Neuronal stem cell (in vitro differentiated cells): ENCODE results near the gene UNC13D.
A peak's percentile ranks its signal among the peaks of the same experiment; 100 is the strongest.

Experiments
- DNase-seq: peaks from one replicate; pipeline ENCODE4 v3.0.0-alpha.2; 2013; ENCODE audit warnings: low spot score
- H2AFZ ChIP-seq: one replicate; pipeline ENCODE4 v1.6.1; 2013; ENCODE audit warnings: mild to moderate bottlenecking, low read length, inconsistent platforms
- H2AK5ac ChIP-seq: 2 replicates; pipeline ENCODE4 v1.6.1; 2013; ENCODE audit warnings: low read depth, mild to moderate bottlenecking, inconsistent platforms, low read length, moderate library complexity, mixed read lengths
- H2BK120ac ChIP-seq: 2 replicates; pipeline ENCODE4 v1.6.1; 2013; ENCODE audit warnings: low read depth, mild to moderate bottlenecking, inconsistent platforms, low read length, moderate library complexity, mixed read lengths
- H2BK12ac ChIP-seq: one replicate; pipeline ENCODE4 v1.6.1; 2013; ENCODE audit warnings: low read length, inconsistent platforms
- H2BK15ac ChIP-seq: 2 replicates; pipeline ENCODE4 v1.6.1; 2013; ENCODE audit warnings: mild to moderate bottlenecking, low read length, inconsistent platforms, mixed read lengths
- H2BK5ac ChIP-seq: one replicate; pipeline ENCODE4 v1.6.1; 2013; ENCODE audit warnings: inconsistent platforms, mild to moderate bottlenecking, low read length, moderate library complexity
- H3K14ac ChIP-seq: one replicate; pipeline ENCODE4 v1.6.1; 2013; ENCODE audit warnings: low read length, inconsistent platforms
- H3K18ac ChIP-seq: 2 replicates; pipeline ENCODE4 v1.6.1; 2013; ENCODE audit warnings: low read length, inconsistent platforms
- H3K23ac ChIP-seq: 2 replicates; pipeline ENCODE4 v1.6.1; 2013; ENCODE audit warnings: low read depth, mild to moderate bottlenecking, mixed read lengths, low read length, inconsistent platforms; ENCODE audit not compliant: poor library complexity
- H3K27ac ChIP-seq: replicated peaks from 3 replicates; pipeline ENCODE4 v1.5.1; 2013; ENCODE audit warnings: low read length, inconsistent platforms
- H3K27me3 ChIP-seq, 3 experiments: 2 replicates each; pipeline ENCODE4 v1.6.1; 2013; ENCODE audit warnings: low read length in 3 of 3, mild to moderate bottlenecking in 2 of 3, inconsistent platforms in 1 of 3, low read depth in 1 of 3, mixed read lengths in 1 of 3, moderate library complexity in 1 of 3; ENCODE audit not compliant: control insufficient read depth in 3 of 3, insufficient read depth in 3 of 3
- H3K36me3 ChIP-seq, 2 donors: replicated peaks in 1 of 2; 2 replicates each; pipeline ENCODE4 v1.6.1; 2013; ENCODE audit warnings: low read length in 2 of 2; ENCODE audit not compliant: control insufficient read depth in 2 of 2, insufficient read depth in 2 of 2
- H3K4ac ChIP-seq: 2 replicates; pipeline ENCODE4 v1.6.1; 2013; ENCODE audit warnings: inconsistent platforms, mild to moderate bottlenecking, low read length, moderate library complexity
- H3K4me1 ChIP-seq, 2 donors: 1 replicate in 1 of 2; 2 replicates in 1 of 2; pipeline ENCODE4 v1.6.1; 2013; ENCODE audit warnings: low read length in 2 of 2, low read depth in 1 of 2; ENCODE audit not compliant: control insufficient read depth in 2 of 2, insufficient read depth in 1 of 2
- H3K4me2 ChIP-seq: one replicate; pipeline ENCODE4 v1.6.1; 2013; ENCODE audit warnings: mild to moderate bottlenecking, low read length, inconsistent platforms; ENCODE audit not compliant: insufficient read depth, poor library complexity, severe bottlenecking
- H3K4me3 ChIP-seq, 2 donors: 2 replicates each; pipeline ENCODE4 v1.5.1; 2013; ENCODE audit warnings: low read length in 2 of 2, mild to moderate bottlenecking in 2 of 2, inconsistent platforms in 1 of 2, moderate library complexity in 1 of 2
- H3K79me1 ChIP-seq: one replicate; pipeline ENCODE4 v1.6.1; 2013; ENCODE audit warnings: low read depth, mild to moderate bottlenecking, inconsistent platforms, low read length, moderate library complexity
- H3K9ac ChIP-seq: one replicate; pipeline ENCODE4 v1.6.1; 2013; ENCODE audit warnings: mild to moderate bottlenecking, low read depth, low read length, inconsistent platforms; ENCODE audit not compliant: poor library complexity
- H3K9me3 ChIP-seq, 2 donors: replicated peaks in 1 of 2; 2 replicates each; pipeline versions ENCODE3 to v1.6.1; 2013; ENCODE audit warnings: low read length in 2 of 2, mild to moderate bottlenecking in 2 of 2, inconsistent platforms in 1 of 2, low read depth in 1 of 2, mixed read lengths in 1 of 2, moderate library complexity in 1 of 2; ENCODE audit not compliant: control insufficient read depth in 2 of 2, insufficient read depth in 1 of 2
- H4K8ac ChIP-seq: one replicate; pipeline ENCODE4 v1.6.1; 2013; ENCODE audit warnings: low read depth, mild to moderate bottlenecking, inconsistent platforms, low read length, moderate library complexity
- H4K91ac ChIP-seq: one replicate; pipeline ENCODE4 v1.6.1; 2013; ENCODE audit warnings: low read length, low read depth, mild to moderate bottlenecking, inconsistent platforms; ENCODE audit not compliant: poor library complexity
- WGBS, 2 donors: extraction: QIAGEN DNeasy Blood & Tissue Kit; methylation state at CpG; one replicate each; pipeline ENCODE4 v1.1.7; 2013; ENCODE audit warnings: missing lambda C conversion rate in 2 of 2, mixed read lengths in 1 of 2; ENCODE audit not compliant: insufficient read length in 2 of 2, insufficient replicate concordance in 1 of 2; ENCODE audit errors: extremely low coverage in 2 of 2; 5-methylcytosine and 5-hydroxymethylcytosine counted together

The UNC13D gene

DNA sequence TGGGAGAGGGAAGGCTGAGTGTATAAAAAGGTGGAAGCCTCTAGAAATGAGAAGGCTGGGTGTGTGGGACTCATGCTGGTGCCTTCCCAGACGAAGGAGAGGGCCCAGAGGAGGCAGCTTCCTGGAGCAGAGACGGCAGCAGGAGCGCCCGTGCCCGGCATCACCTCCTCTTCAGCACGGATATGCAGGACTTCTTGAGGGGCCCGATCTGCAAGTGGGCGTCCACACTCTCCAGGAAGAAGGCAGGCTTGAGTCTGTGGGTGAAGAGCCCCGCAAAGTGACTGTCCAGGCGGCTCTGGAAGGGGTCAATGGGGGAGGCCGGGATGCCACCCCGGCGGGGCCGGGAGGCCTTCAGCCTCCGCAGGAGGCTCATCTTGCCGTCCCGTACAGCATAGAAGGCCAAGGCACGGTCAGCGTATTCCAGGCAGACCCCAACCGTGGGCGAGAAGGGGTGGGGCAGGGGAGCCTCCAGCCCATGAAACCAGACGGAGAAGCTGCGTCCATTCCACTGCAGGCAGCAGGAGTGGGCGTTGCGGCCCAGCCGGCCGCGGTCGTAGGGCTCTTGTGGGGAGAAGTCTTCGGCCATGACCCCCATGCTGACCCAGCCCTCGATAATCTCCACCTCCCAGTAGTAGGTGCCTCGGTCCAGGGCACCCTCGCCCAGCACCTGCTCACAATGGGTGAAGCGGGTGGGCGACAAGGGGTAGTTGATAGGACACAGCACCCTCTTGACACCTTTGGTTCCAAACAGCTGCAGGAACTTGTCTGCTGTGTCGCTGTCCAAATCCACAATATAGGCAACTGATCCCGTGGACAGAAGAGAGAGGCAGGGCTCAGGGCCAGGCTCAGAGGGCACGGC is 30.3 kb upstream of the UNC13D start:
- no peak overlapping the region for H3K4me3 ChIP-seq
- H3K79me1 ChIP-seq: no peaks in the 10 kb centered on the region
- no peak overlapping the region for H2AFZ ChIP-seq
- no peak for DNase-seq
- H4K8ac ChIP-seq: no peak overlapping the region
- H3K23ac ChIP-seq: no peak overlapping the region
- no peak overlapping the region for H3K4ac ChIP-seq
- H3K18ac ChIP-seq: no peak overlapping the region
- no CpG with 5 or more reads among the region's 38 CpGs for WGBS, 2 donors
- no peak overlapping the region for H2BK120ac ChIP-seq
- no peak overlapping the region for H3K4me2 ChIP-seq
- H3K36me3 ChIP-seq: no peaks in the 10 kb centered on the region
- H3K9me3 ChIP-seq: no peaks in the 10 kb centered on the region
- no peak overlapping the region for H3K14ac ChIP-seq
- peaks cover 7 to 14% of the 10 kb centered on the region in 2 donors for H3K4me1 ChIP-seq
- H2BK5ac ChIP-seq: peak overlapping the region; percentile 22
- H2BK12ac ChIP-seq: no peak overlapping the region
- peak overlapping the region; percentile 94 for H2BK15ac ChIP-seq
- no peak overlapping the region for H4K91ac ChIP-seq
- peaks cover 14 to 60% (median 37%) of the 10 kb centered on the region in 3 experiments for H3K27me3 ChIP-seq
- H3K27ac ChIP-seq: no peak overlapping the region
- peak overlapping the region; percentile 90 for H2AK5ac ChIP-seq
- H3K9ac ChIP-seq: no peak overlapping the region

GRCh38 chr17:75873587-75874322 is 29.6 kb upstream of the UNC13D start:
- no peaks in the 10 kb centered on the region for H3K79me1 ChIP-seq
- H3K4ac ChIP-seq: no peak overlapping the region
- H3K4me1 ChIP-seq: peaks cover 8 to 18% of the 10 kb centered on the region in 2 donors
- H3K27ac ChIP-seq: no peak overlapping the region
- H3K27me3 ChIP-seq: peaks cover 14 to 52% (median 31%) of the 10 kb centered on the region in 3 experiments
- no peak overlapping the region for H3K18ac ChIP-seq
- H2BK5ac ChIP-seq: peak overlapping the region; percentile 22
- no peaks in the 10 kb centered on the region for H3K36me3 ChIP-seq
- no peak overlapping the region for H3K14ac ChIP-seq
- H4K91ac ChIP-seq: no peak overlapping the region
- WGBS, 2 donors: no CpG with 5 or more reads among the region's 11 CpGs
- no peak overlapping the region for H2AFZ ChIP-seq
- no peak overlapping the region for H3K9ac ChIP-seq
- H2AK5ac ChIP-seq: no peak overlapping the region
- H2BK12ac ChIP-seq: no peak overlapping the region
- no peak overlapping the region for H2BK120ac ChIP-seq
- no peak overlapping the region for H3K4me3 ChIP-seq
- no peak overlapping the region for H3K23ac ChIP-seq
- H4K8ac ChIP-seq: no peak overlapping the region
- DNase-seq: no peak
- peak overlapping the region; percentile 94 for H2BK15ac ChIP-seq
- H3K9me3 ChIP-seq: no peaks in the 10 kb centered on the region
- no peak overlapping the region for H3K4me2 ChIP-seq

- H3K4ac ChIP-seq: no peak overlapping the region
- H3K9me3 ChIP-seq: no peaks in the 10 kb centered on the region
- peak overlapping the region; percentile 19 for H4K8ac ChIP-seq
- peak overlapping the region; percentile 3 for H3K23ac ChIP-seq
- peaks cover 9 to 42% (median 20%) of the 10 kb centered on the region in 3 experiments for H3K27me3 ChIP-seq
- no peak overlapping the region for H3K4me3 ChIP-seq
- H3K27ac ChIP-seq: no peak overlapping the region
- no peak overlapping the region for H3K4me2 ChIP-seq
- no peak overlapping the region for H3K14ac ChIP-seq
- H2AK5ac ChIP-seq: peak overlapping the region; percentile 74
- WGBS, 2 donors: no CpG with 5 or more reads among the region's 13 CpGs
- H3K4me1 ChIP-seq: peaks cover 8 to 18% of the 10 kb centered on the region in 2 donors
- peak overlapping the region; percentile 93 for H2BK5ac ChIP-seq
- H2BK120ac ChIP-seq: no peak overlapping the region
- no peaks in the 10 kb centered on the region for H3K36me3 ChIP-seq
- peak overlapping the region; percentile 44 for H3K18ac ChIP-seq
- H4K91ac ChIP-seq: no peak overlapping the region
- peak overlapping the region; percentile 78 for H2BK15ac ChIP-seq
- DNase-seq: no peak
- H2BK12ac ChIP-seq: no peak overlapping the region
- no peak overlapping the region for H2AFZ ChIP-seq
- no peak overlapping the region for H3K9ac ChIP-seq
- H3K79me1 ChIP-seq: no peaks in the 10 kb centered on the region
Measured at GRCh38 chr17:75872434-75873351, 28.5 kb upstream of the UNC13D start.
